EL (cell line): ENCODE measurements around the gene ICOSLG.
"Not testable (repeated sequence)": the region's sequence is repeated elsewhere in the genome, so short reads cannot be mapped to it uniquely, and the experiment has no call there.

Experiments
- DNase-seq: peaks from one replicate; pipeline ENCODE4 v3.0.0-alpha.2; 2016

ICOSLG gene, protein sequence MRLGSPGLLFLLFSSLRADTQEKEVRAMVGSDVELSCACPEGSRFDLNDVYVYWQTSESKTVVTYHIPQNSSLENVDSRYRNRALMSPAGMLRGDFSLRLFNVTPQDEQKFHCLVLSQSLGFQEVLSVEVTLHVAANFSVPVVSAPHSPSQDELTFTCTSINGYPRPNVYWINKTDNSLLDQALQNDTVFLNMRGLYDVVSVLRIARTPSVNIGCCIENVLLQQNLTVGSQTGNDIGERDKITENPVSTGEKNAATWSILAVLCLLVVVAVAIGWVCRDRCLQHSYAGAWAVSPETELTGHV

DNA sequence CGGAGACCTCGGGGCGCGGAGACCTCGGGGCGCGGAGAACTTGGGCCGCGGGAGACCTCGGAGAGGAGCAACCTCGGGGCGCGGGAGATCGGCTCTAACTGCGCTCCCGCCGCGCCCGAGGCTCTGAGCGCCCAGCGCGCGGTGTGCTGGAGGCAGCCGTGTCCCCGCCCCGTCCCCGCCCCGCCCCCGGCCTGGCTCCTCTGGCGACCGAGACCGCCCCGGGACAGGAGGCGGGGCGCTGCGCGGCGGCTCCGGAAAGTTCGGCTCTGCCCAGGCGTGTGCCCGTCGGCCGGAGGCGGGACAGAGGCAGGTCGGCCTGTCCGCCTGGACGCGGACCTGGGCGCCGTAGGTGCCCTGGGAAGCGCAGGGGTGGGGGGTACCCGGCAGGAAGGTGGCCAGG is at the start of gene ICOSLG:
Gene ICOSLG (minus strand): TSS at position 102 of the 400 bp plus-strand sequence. CDS start 126 bp downstream, outside the sequence.
- DNase-seq = not testable (repeated sequence)

- DNase-seq = no peak
Observed at GRCh38 chr21:44289381-44290010, 48.8 kb upstream of the ICOSLG start.

DNA sequence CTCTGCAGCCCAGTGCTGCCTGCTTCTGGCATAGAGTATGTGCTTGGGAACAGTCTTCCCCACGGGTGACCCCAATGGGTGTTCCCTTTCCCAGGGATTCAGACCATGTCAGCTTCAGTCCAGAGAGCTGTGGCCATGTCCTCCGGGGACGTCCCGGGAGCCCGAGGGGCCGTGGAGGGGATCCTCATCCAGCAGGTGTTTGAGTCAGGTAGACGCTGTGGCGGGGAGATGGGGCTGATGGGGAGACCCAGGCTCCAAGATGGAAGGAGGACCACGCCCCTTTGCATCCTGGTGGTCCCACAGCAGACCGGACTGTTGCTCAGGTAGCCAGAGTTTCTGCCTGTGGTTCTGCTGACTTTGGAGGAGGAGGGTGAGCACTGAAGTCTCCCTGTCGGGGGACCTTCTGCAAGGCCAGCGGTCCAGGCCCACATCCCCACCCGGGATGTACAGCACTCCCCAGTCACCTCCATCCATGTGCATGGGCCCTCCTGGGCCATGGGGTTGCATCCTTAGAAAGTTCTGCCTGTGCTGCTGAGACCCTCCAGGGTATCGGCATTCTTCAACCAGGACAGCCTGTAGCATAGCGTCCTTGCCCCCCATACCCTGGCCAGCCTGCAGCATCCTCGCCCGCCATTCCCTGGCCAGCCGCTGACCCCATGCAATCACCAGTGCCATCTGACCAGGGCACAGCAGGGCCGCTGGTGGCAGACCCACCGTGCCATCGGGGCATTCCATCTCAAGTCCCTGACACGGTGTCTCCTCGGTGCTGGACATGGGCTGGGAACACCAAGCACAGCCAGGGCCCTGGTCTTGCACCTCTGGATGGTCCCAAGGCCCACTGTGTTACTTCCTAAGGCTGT is 47.7 kb upstream of the ICOSLG start:
- DNase-seq = no peak

GRCh38 chr21:44286716-44287632 is 46.2 kb upstream of the ICOSLG start:
- DNase-seq = no peak

GRCh38 chr21:44286086-44286715 is 45.5 kb upstream of the ICOSLG start:
- no peak for DNase-seq

DNA sequence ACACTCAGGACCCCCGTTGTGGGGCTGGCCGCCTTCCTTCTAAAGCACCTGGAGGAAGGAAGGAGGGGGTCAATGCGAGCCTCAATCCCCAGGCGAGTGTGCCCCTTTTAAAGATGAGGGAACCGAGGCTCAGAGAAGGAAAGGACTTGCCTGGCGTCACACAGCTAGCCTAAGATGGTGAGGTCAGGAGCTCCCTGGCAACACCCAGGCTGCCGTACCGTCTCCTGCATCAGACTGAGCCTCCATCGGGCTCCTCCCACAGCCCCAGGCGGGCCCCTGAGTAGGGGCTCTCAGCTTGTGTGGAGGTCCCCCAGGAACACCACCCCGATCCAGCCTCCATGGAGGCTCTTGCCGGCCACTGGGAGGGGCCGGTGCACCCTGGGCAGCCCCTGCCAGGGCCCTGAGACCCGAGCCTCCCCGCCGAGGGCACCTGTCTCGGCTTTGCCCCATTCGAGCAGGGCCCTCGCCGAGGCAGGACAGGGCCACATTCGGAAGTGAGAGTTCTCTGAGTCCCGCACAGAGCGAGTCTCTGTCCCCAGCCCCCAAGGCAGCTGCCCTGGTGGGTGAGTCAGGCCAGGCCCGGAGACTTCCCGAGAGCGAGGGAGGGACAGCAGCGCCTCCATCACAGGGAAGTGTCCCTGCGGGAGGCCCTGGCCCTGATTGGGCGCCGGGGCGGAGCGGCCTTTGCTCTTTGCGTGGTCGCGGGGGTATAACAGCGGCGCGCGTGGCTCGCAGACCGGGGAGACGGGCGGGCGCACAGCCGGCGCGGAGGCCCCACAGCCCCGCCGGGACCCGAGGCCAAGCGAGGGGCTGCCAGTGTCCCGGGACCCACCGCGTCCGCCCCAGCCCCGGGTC is 44.6 kb upstream of the ICOSLG start, which contains the start of gene AIRE:
Gene AIRE (plus strand): TSS at position 739 of the 855 bp plus-strand sequence. CDS start 131 bp downstream, outside the sequence.
- peak; percentile 65 for DNase-seq

DNA sequence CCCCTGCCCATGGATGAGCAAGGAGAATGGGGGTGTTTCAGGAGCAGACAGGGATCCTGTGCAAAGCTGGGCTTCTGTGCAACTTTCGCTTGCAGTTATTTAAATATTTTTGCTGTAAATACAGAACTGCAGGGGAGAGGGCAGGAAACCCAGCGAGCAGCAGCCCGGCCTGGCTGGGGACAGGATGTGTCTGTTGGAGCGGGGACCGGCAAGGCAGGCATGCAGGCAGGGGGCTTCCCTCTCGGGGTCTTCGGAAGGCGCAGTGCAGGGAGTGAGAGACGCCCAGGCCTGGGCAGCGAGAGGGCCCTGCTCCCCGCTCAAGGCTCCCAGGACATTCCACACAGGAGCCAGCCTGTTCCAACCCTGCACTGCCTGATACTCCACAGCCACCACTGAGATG is 43.2 kb upstream of the ICOSLG start:
- no peak for DNase-seq

GRCh38 chr21:44283211-44283785 is 42.6 kb upstream of the ICOSLG start:
- not testable (repeated sequence) for DNase-seq

DNA sequence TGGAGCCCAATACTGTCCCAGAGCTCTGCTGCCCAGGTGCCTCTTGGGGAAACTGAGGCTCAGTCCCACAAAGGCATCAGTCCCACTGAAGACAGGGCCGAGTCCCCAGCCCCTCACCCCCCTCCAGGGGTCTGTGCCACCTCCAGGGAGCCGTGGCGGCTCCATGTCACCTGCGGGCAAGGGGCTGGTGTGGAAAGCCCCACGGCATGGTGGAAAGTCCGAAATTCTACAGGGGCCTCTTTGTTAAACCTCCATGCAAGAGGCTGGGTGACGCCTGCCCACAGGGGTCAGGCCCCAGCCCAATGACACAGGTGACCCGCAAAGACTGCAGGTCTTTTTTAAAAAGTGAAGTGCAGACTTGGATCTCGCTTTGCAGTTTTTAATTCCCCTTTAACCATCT is 41.6 kb upstream of the ICOSLG start:
- no peak for DNase-seq

GRCh38 chr21:44281801-44282200 is 41.1 kb upstream of the ICOSLG start:
- DNase-seq = no peak

DNA sequence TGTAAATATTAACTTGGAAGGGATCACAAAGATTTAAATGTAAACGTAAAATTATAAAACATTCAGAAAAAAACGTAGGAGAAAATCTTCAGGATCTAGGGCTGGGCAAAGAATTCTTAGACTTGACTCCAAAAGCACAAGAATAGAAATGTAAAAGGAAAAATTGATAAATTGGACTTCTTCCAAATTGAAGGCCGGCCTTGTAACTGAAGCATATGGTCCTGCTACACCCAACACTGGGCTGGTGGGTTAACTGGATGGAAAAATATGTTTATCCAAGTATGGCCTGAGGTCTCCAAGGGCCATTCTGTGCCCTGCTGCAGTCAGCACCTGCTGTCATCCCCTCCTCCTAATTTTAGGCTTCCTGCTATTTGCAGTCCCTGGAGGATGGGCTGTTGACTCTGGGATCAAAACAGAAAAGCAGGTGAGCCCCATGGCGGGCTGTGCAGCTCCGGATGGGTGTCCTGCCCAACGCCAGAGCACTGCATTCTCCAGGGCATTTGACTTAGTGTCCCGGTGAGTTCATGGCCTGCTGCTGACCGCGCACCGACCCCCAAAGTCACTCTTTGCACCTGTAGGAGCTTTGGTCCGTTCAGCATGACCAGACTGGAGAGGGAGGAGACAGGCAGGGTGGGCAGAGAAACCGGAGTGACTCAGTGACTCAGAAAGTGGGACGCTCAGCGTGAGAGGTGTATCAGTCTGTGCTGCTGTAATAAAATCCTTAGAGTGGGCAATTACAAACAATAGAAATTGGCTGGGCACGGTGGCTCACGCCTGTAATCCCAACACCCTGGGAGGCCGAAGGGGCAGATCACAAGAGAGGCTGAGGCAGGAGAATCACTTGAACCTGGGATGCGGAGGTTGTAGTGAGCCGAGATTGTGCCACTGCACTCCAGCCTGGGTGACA is 38.9 kb upstream of the ICOSLG start:
- DNase-seq = no peak

GRCh38 chr21:44275041-44275440 is 34.3 kb upstream of the ICOSLG start:
- DNase-seq = no peak

DNA sequence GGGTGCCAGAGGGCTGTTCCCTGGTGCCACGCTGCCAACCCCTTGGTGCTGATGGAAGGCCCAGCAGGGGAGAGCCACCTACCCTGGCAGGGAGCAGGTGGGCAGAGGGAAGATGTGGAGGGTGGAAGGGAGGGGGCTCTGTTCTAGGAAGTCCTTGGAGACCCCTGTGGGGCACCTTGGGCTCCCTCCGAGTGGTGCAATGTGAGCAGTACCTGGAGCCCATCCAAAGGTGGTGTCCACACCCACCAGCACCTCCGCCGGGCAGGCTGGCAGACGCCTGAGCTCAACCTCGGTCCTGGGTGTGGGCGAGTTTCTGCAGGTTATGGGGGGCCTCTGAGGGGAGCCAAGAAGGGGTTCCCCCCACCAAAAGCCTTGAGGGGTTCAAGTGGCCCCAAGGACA is 32.3 kb upstream of the ICOSLG start:
- DNase-seq = no peak

- no peak for DNase-seq
Observed at GRCh38 chr21:44272284-44272858, 31.6 kb upstream of the ICOSLG start.

DNA sequence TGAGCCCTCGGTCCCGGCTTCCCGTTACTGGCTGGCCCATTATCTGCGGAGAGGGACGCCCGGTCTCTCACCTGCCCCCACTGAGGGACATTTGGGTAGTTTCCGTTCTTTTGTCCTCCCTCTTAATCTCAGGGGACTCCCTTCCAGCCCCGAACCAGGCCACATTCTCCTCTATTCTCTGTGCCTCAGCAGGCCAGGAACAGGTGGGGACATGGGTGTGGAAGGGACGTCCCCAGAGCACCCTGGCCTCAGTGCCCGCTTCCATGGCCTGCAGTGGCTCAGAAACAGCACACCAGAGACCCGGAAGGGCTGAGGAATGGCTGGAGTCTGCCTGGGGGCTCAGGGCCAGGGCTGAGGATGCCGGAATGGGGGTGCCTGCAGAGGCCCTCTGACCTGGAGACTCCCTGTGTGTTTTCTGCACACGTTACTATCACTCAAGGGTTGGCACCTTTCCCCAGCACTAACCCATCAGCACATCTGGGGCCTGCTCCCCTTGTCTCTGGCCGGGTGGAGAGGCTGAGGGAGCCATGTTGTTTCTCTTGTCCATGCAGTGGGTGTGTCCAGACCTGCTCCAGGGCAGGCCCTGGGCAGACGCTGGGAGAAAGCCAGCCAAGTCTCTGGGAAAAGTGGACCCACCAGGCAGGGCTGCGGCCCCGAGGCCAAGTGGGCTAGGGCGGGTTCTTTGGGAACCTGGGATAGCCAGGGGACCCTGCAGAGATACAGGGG is 31.0 kb upstream of the ICOSLG start:
- no peak for DNase-seq

- no peak for DNase-seq
Observed at GRCh38 chr21:44269090-44269489, 28.3 kb upstream of the ICOSLG start.

- no peak for DNase-seq
Observed at GRCh38 chr21:44267655-44268142, 27.0 kb upstream of the ICOSLG start.

DNA sequence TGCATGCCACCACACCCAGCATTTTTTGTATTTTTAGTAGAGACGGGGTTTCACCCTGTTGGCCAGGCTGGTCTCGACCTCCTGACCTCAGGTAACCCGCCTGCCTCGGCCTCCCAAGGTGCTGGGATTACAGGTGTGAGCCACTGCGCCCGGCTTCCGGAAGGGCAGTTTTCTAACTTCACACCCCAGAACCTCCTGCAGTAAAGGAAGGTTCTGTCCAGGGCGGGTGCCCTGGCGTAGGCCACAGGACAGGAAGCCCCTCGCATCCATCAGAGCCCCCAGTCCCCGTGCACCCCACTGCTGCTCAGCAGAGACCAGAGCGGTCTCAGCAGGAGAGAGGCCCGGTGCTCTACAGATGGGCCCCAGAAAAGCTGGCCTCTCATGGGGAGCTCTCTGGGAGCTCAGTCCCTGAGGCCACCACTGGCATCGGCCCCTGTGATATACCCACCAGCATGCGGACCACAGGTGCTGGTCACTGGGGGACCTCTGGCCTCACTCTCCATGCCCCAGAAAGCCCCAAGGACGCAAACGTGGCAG is 25.1 kb upstream of the ICOSLG start:
- no peak for DNase-seq
